ENCODE measurements around the gene LY6G5C.

LY6G5C gene

GRCh38 chr6:31660381-31661261 lies 20.2 kb downstream of the LY6G5C start, which contains the start of gene C6orf47:
TSS of gene C6orf47 (minus strand) at chr6:31660778. CDS start at chr6:31659947, 831 bp downstream.
- DNase-seq: peak; percentile 52

GRCh38 chr6:31659649-31660380 lies 21.1 kb downstream of the LY6G5C start:
- DNase-seq: no peak

- no peak for DNase-seq
These were observed 21.8 kb downstream of the LY6G5C start for GRCh38 chr6:31658983-31659648.

GRCh38 chr6:31658158-31658688 lies 22.6 kb downstream of the LY6G5C start:
- no peak for DNase-seq

DNA sequence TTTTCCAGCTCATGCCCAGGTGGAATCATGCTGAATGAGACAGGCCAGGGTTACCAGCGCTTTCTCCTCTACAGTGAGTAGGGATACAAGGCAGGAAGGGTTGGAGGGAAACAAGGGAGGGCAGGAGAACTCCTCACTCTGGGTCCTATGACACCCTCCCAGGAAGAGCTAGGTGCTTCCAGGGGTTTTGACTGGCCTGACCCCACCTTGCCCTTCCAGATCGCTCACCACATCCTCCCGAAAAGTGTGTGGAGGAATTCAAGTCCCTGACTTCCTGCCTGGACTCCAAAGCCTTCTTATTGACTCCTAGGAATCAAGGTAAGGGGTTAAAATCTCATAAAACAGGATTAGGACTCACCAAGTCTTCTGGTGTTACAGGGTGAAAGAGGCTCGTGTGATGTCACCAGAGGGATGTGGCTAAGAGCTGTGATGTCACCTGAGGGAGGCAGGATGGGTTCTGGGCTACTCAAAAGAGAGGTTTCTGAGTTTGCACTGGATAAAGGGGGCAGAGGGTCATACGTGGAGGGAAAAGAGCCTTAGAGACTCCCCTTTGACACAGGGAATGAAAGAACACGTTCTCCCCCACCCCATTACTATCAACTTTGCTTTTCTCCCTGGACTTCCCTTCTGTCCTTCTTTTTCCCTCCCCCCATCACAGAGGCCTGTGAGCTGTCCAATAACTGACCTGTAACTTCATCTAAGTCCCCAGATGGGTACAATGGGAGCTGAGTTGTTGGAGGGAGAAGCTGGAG lies 23.3 kb downstream of the LY6G5C start:
- no peak for DNase-seq

DNA sequence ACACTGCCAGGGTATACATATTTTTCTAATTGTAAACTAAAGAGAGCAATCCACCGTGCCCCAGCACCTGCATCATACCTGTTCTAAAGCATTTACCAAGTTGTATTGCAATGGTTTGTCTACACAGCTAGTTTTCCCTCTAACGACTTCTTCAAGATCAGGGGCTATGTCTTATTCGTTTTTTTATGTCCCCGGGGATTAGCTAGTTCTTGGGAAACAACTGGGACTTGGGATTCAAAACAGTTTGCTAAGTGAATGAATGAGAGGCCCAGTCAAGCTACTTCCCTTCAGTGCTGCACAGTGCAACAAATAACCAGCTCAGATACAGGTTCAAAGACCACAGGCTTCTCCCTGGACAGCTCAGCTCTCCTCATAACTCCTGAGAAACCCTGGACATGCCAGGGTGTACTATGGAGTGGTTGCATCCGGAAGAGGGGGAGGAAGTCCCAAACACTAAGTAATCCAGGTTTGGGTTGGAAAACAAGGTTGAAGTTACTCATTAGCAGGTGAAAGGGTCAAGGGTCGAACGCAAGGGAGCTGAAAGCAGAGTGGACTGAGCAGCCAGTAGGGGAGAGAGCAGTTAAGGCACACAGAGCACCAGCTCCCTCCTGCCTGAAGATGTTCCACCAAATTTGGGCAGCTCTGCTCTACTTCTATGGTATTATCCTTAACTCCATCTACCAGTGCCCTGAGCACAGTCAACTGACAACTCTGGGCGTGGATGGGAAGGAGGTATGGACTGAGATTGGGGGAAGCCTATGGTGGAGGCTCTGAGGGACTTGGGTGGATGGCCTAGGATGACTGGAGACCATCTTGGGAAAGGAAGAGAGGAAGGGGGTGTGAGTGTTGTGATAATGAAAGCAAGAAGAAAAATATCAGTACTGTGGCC lies 25.3 kb downstream of the LY6G5C start, which contains the start of gene APOM:
Gene APOM (plus strand): TSS at position 546 of the 889 bp plus-strand sequence. CDS start 73 bp downstream, at position 619.
- no peak for DNase-seq

GRCh38 chr6:31654574-31655348 lies 26.1 kb downstream of the LY6G5C start:
- no peak for DNase-seq

DNA sequence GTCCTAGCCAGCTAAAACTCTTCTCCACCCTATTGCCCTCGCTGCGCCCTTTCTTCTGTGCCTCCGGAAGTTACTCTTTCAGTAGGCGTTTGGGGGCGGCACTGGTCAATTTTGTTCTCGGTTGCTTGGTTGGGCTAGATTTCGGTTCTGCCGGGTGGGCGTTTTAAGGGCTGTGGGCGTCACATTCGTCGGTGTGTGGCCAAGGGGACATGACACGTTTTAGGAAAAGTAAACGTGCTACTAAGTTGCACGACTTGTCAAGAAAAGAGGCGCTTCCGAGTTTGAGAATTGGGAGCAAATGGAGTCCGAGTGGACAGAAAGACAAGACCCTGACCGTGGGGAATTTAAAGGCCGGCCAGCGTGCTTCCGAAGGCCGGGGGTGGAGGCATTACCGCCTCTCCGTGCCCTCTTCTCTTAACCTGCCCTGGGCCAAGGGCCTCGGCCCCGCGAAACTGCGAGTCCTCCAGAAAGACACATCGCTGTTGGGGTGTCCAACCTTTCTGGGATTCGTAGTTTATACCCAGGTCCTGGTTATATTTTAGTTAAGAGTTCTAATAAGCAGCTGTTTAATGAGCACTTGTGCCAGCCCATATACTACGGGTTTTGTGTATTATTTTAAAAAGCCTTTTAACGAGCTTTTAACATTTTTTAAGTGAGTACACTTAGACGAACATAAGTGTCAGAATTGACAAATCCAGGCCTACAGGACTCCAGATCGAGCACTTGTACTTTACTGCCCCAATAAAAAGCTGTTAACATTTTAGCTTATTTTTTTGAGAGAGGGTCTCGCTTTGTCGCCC lies 27.7 kb downstream of the LY6G5C start:
- DNase-seq: peak; percentile 95

DNA sequence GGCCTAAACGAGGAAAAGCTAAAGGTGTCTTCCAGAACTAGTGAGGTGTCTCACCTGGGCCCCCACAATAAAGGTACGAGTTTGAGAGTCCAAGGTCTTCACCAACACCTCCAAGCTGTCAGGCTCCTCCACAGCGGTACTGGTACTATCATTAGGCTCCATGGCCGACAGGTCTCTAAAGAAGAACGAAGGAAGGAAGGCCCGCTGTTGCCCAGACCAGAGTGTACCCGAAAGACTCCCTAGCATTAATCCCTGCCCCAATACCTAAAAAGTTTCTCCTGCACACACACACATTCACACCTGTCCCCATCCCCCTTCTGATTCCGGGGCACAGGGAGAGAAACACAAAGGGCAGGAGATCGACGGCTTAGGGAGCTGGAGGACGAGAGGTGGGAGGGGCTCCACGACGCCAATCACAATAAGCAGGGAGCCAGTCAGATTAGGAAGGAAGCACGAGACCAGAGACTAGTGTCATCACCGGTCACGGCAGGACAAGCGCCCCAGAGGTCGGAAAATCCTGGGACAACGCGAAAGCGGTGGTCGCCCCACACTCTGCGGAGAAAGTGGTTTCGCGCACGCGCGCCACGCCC lies 29.2 kb downstream of the LY6G5C start:
- no peak for DNase-seq

DNA sequence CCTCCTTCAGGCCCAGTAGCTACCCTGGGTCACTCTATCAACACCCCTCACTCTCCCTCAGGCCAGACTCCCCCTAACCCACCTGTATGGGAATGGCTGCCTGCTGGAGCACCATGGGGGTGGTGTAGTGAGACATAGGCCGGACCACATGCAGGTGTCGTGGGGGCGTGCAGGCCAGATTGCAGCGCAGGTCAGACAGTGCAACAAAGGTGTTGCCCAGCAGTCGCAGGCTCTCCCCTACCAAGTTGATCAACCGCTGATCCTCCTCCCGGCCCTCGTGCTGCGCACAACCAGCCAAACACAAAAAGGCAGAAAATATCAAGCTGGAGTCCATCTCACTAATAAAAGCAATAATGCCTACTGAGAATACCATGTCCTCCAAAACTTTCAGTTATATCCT lies 35.5 kb downstream of the LY6G5C start:
- no peak for DNase-seq

DNA sequence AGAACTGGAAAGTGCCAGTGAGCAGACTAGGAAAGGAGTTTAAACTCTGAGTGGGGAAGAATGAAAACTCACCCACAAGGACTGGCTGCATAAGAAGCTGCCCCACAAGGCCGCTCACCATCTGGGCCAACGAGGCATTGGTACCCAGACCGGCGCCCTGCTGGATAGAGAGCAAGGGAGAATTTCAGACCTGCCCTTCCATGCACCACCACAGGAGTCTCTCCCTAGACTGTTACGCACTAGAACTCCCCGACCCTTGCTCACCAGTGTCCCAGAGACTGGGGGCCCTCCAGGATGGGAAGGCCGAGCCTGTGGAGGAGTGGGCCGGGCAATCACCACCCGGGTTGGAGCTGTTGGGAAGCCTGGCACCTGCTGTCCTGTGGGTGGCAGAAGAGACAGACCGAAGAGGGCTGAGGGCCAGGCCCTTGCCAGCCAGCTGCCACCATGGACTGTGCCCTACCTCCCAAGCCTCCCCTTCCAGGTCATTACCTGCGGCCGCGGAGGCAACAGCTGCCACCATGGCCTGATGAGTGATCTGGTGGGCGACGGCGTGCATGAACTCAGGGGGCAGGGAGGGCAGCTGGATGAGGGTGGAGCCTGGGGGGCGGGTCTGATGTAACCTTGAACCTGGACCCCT lies 36.9 kb downstream of the LY6G5C start:
- no peak for DNase-seq

DNA sequence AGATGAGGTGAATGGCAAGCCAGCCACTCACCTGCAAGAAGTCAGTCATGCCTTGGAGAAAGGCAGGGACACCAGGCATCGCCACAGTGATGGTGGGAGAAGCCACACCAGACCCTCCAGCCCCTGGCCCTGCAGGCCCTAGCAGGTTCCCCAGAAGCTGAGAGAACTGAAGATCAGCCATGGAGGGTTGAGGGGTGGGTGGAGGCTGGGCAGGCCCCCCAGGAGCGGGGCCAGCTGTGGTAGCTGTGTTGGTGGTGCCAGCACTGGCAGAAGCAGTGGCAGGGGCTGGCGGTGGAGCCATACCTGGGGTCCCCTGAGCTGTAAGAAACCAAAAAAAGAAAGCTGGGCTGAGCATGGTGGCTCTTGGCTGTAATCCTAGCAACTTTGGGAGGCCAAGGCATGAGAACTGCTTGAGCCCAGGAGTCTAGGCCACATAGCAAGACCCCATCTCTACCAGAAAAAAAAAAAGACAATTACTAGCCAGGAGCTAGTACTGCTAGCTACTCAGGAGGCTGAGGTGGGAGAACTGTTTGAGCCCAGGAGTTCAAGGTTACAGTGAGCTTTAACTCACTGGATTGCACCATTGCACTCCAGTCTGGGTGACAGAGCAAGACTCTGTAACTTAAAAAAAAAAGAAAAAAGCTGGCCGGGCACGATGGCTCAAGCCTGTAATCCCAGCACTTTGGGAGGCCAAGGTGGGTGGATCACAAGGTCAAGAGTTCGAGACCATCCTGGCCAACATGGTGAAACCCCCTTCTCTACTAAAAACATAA lies 37.9 kb downstream of the LY6G5C start:
- DNase-seq: no peak

DNA sequence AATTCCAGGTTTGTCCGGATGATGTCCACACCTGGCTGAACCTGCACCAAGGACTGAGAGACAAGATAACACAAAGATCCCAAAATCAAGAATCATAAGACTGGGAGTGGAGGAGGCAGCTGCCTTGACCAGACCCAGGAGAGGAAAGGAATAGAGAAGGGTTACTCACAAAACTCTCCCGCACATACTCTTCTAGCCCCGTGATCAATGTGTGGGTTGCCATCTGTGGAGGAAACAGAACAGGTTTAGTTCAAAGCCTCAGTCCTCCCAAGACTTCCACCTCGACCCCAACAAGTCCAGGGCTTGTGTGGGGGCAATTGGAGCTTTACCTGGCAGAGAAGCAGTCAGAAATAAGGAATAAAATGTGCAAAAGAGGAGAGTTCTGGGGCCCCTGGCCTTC lies 39.5 kb downstream of the LY6G5C start:
- DNase-seq: no peak

GRCh38 chr6:31640612-31641011 lies 40.3 kb downstream of the LY6G5C start:
- no peak for DNase-seq

DNA sequence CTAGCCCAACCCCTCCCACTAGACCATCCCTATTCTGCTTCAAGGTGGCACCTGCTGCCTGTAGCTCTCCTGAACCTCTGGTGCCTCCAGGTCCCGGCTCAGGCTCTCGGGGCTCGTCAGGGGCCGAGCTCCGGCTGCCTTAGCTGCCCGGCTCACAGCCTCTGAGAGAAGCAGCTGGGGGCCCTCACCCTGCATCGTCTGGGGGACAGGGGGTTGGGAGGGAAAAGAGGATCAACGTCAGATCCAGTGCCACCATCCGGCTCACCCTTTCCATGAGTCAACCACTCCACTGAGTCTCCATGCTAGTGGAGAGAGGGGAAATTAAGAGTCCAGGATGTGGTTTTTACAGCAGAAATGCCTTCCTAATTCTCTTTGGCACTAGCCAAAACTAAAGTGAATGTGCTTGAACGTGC lies 41.4 kb downstream of the LY6G5C start:
- DNase-seq: no peak

- DNase-seq: no peak
These were observed 41.8 kb downstream of the LY6G5C start for GRCh38 chr6:31639043-31639442.

GRCh38 chr6:31636698-31637596 lies 43.9 kb downstream of the LY6G5C start:
- DNase-seq: no peak
